Stimulated activated CD8-positive, alpha-beta memory T cell treated with anti-CD3 and anti-CD28 coated beads, Interleukin-15, amount 100 ng/mL, for 1 hour (primary cell): ENCODE measurements around the gene ITGA1.
"Not testable (repeated sequence)": the region's sequence is repeated elsewhere in the genome, so short reads cannot be mapped to it uniquely, and the experiment has no call there.

ENCODE experiments used
- DNase-seq: peaks from one replicate; pipeline ENCODE4 v3.0.0-alpha.2; 2020; ENCODE audit warnings: low read depth

ITGA1 gene

DNA sequence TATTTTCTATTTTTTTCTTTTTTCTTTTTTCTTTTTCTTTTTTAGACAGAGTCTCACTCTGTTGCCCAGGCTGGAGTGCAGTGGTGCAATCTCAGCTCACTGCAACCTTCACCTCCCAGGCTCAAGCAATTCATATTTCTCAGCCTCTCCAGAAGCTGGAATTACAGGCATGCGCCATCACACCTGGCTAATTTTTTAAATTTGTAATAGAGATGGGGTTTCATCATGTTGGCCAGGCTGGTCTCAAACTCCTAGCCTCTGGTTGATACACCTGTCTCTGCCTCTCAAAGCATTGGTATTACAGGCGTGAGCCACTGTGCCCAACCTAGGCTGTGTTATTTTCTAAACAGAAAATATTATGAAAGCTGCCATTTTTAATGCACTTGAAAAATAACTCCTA is 78.3 kb downstream of the ITGA1 start:
- not testable (repeated sequence) for DNase-seq

- DNase-seq, result no peak
Observed at GRCh38 chr5:52867809-52868208, 80.1 kb downstream of the ITGA1 start.

DNA sequence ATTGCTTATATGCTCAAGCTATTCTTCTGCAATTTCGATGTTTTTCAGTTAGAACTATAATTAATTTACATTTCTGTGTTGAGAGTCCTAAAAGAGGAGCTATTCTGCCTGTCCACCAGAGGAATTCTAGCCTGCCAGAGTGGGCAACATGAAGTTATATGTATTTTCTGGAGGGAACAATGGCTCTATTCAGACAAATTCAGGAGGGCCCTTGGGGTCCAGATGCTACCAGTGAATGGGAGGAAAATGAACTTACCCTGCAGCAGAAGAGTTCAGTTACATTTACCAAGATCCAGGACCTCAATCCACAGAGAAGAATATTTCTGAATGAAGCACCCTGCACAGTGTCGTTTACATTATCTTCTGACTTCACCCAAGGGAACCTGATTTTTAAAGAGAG is 80.7 kb downstream of the ITGA1 start:
- no peak for DNase-seq

DNA sequence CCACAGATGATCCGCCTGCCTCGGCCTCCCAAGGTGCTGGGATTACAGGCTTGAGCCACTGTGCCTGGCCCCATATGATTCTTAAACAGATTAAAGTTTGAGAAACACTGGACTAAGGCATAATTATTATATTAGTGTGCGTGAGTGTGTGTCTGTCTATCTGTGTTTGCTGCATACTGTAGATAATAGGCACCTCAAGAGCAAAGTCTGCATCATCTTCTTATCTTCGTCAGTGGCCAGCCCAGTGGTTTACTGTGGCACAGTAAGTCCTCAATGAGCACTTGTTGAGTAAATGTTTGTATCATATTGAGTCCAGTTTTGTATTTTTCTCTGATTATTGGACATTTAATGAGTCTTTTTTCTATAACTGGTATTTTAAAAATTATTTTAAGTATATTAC is 81.7 kb downstream of the ITGA1 start:
- no peak for DNase-seq

- DNase-seq, result no peak
Observed at GRCh38 chr5:52870448-52870847, 82.7 kb downstream of the ITGA1 start.

DNA sequence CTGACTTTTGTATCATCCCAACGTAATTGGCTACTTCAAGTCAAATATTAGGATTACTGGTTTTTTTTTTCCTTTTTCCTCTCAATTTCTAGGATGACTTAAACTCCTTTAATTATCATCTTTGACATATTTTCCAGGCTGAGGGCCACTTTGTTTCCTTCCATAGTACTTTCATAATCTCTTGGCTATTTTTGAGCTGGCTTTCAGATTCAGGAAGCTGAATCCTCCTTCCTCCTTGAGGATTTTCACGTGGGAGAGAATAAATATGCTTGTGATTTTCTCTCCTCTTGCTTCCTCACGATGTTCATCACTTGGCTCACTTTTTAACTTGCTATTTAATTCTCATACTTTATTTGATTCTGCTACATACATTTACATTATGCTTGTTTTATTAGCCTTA is 88.1 kb downstream of the ITGA1 start:
- DNase-seq, result no peak

- no peak for DNase-seq
Observed at GRCh38 chr5:52876456-52876855, 88.7 kb downstream of the ITGA1 start.

DNA sequence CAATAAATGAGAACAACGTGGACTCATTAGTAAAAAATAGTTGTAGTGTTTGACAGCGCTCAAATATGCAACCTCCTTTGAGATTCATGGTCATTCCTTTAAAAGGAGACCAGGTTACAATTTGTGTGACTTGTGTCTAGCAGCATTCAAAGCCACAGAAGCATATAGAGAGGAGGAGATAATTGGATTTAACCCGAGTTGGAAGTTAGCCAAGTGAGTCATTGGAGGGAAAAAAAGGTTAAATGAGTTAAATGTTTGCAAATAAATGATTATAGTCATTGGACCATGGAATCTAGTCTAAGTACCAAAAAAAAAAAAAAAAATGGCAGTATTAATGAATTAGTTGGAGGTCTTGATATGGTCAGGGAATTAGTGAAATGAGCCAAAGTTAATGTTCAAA is 90.9 kb downstream of the ITGA1 start:
- DNase-seq, result no peak

DNA sequence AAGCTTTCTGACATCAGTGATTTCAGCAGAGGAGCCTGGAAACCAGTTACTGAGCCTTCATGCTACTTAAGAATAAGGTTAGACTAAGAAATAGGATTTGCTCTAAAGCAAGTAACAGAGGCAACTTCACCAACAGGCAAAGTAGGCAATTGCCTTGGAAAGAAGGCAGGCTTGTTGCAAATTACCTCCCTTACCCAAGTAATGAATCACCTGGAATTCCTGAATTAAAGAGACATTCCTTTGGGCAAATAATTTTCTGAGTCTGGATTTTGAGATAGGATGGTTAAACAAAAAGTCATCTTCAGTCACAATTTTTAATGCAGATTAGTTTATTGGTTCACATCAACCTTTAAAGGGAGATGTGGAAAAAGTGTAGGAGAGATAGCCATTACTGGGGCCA is 92.8 kb downstream of the ITGA1 start:
- no peak for DNase-seq

GRCh38 chr5:52881468-52881867 is 93.8 kb downstream of the ITGA1 start:
- DNase-seq, result no peak

GRCh38 chr5:52883110-52883509 is 95.4 kb downstream of the ITGA1 start:
- no peak for DNase-seq

- DNase-seq, result no peak
Observed at GRCh38 chr5:52884453-52884852, 96.7 kb downstream of the ITGA1 start.

DNA sequence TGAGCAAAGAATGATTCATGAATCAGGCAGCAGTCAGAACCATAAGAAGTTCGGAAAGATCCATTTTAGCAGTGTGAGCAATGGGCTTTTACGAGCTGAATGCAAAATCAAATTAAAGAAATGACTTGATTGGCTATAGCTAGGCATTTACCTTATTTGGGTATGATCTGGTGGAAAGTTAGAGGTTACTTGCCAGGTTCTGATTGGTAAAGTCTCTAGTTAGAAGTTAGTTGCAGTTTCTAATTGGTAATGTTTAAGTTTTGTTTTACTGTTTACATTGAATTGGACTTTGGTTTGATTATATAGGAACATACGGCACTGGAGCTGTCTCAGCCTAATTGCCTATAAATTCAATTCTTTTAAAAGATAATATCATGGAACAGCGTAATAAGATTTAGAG is 97.9 kb downstream of the ITGA1 start:
- DNase-seq, result no peak

DNA sequence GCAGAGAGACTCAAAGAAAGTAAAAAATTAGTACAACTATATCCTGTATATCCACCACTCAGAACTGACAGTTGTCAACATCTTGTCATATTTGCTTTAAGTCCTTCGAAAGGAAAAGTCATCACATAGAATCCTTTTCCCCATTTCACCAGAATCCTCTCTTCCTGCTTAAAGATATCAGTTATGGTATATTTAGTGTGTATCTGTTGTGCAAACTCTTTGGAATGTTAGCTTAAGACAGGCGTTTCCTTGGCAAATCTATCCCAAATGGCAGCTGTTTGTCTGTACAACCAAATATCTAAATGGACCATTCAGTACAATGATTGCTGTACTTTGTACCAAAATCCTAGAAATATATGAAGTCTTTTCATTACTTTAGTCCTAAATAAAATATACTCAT is 98.5 kb downstream of the ITGA1 start:
- DNase-seq, result no peak

DNA sequence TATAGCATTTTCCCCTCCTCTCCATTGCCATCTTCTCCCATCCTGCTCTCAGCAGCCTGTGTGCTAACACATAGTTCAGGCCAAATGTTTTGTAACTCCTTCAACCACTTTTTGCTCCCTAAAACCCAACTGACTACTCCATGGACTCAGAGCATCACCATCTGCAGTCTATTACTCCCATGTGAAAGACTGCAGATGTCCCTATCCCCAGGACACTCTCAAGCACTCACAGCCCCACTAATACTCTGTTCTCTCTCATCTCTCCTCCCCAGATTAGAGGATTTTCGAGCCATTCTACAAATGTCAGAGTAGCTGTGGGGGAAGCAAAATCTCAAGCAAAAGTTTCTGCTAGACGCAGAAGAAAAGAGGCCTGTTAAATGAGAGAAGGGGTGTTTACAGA is 99.3 kb downstream of the ITGA1 start:
- no peak for DNase-seq

GRCh38 chr5:52888363-52888762 is 100.6 kb downstream of the ITGA1 start:
- no peak for DNase-seq

- DNase-seq, result no peak
Observed at GRCh38 chr5:52892242-52892878, 104.6 kb downstream of the ITGA1 start.

- DNase-seq, result no peak
Observed at GRCh38 chr5:52893105-52893504, 105.4 kb downstream of the ITGA1 start.

GRCh38 chr5:52893863-52894262 is 106.1 kb downstream of the ITGA1 start:
- DNase-seq, result no peak

DNA sequence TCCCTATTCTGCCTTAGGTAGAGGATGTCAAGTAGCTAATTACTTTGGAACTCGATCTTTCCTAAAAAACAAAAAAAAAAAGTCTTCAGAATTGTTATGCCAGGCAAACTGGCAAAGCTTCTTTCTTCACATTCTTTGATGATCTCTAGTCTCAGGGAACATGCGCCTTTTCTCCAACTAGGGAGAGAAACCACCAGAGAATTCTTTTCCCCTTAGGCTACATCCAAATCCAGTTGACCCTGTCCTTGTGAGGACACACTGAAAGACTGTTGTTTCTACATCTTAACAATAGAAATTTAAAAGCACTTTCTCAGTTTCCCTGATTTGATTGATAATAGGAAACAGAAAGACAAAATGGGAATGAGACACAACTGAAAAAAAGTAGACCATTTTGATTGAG is 106.7 kb downstream of the ITGA1 start:
- DNase-seq, result no peak

- no peak for DNase-seq
Observed at GRCh38 chr5:52895075-52895474, 107.4 kb downstream of the ITGA1 start.

DNA sequence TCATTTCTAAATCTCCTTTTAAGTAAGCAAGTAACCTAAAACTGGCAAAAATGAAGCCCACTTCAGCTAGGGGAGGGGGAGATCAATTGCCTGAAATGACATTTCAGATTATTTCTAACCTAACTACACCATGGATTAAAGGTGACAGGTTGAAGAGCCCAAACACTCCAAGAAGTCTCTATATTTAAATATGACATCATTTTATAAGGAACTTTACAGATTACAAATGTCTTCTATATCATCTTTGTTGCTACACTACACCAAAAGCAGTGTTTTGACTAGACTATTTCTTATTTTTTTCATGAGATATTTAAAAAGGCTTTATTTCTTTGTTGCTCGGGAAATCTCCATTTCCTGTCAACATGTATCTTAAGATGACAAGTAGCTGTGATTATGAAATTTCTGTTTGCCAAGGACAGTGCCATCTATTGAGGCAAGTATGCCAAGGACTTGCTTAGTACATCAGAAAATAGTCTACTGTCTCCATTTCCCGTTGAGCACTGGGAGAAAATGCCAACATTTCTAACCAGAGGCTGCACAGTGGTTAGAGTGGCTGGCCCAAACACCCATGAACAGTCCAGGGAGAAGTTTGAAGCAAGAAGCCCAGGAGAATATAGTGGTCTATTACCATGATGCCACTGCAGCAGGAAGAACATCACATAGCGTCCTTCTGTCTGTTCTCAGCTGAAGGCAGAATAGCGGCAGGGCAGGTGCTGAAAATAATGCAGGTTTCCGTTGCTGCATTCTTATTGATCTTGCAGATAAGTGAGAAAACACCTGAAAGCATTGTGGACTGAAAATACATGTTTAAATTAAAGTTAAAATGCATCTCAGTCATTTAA is 108.1 kb downstream of the ITGA1 start:
- no peak for DNase-seq

GRCh38 chr5:52896534-52897237 is 109.0 kb downstream of the ITGA1 start:
- DNase-seq, result no peak
